PC-9 (cell line): ENCODE results near the gene ABRACL. TPM values are rescaled to one million over a fixed set of nuclear protein-coding genes. Genes with fewer than 3 reads are reported as not detected.

Source experiments
- BruUV-seq: library from RNA; stranded (reverse); fragments of 400-500 nt; replicated peaks from 2 replicates; lab custom pipeline; 2021; lab: Mats Ljungman, UMichigan
- CTCF ChIA-PET: fragments of 300-600 bp; sonication (Branson Sonifier 250); formaldehyde crosslinking; loops from one replicate; lab custom pipeline; 2022; ENCODE audit warnings: antibody characterized with exemption; lab: Charles Lee
- POLR2A ChIA-PET: fragments of 300-600 bp; sonication (Branson Sonifier 250); formaldehyde crosslinking; loops from one replicate; lab custom pipeline; 2022; ENCODE audit warnings: antibody characterized with exemption; ENCODE audit not compliant: unreplicated experiment; lab: Charles Lee
- DNase-seq, 2 experiments: peaks; one replicate each; pipeline versions ENCODE4 v3.0.0 to v3.0.0-alpha.2; 2015 to 2022; ENCODE audit warnings: mixed read lengths in 1 of 2
- H2AFZ ChIP-seq: fragments of 200-600 bp; sonication (generic); 2 replicates; pipeline ENCODE4 v1.8.1; 2017; ENCODE audit warnings: antibody characterized with exemption
- H3F3A ChIP-seq: fragments of 200-600 bp; sonication (generic); 2 replicates; pipeline ENCODE4 v1.8.1; 2017; ENCODE audit warnings: antibody characterized with exemption, mild to moderate bottlenecking, low read depth; ENCODE audit not compliant: insufficient read depth
- H3K27ac ChIP-seq: fragments of 200-600 bp; sonication (generic); 2 replicates; pipeline ENCODE4 v1.6.1; 2016; ENCODE audit warnings: mixed run types
- H3K27me3 ChIP-seq: fragments of 200-600 bp; sonication (generic); 2 replicates; pipeline ENCODE4 v1.6.1; 2016; ENCODE audit warnings: low read depth, mixed run types; ENCODE audit not compliant: insufficient read depth
- H3K36me3 ChIP-seq: fragments of 200-600 bp; sonication (generic); 2 replicates; pipeline ENCODE4 v1.6.1; 2016; ENCODE audit warnings: low read depth, mixed run types
- H3K4me1 ChIP-seq: fragments of 200-600 bp; sonication (generic); replicated peaks from 2 replicates; pipeline ENCODE4 v1.6.1; 2016; ENCODE audit warnings: mixed run types; ENCODE audit not compliant: insufficient read depth
- H3K4me2 ChIP-seq: fragments of 200-600 bp; sonication (generic); 2 replicates; pipeline ENCODE4 v1.6.1; 2017; ENCODE audit warnings: mixed run types
- H3K4me3 ChIP-seq: fragments of 200-600 bp; sonication (generic); 2 replicates; pipeline ENCODE4 v1.6.1; 2016; ENCODE audit warnings: mixed run types
- H3K79me2 ChIP-seq: fragments of 200-600 bp; sonication (generic); 2 replicates; pipeline ENCODE4 v1.6.1; 2017; ENCODE audit warnings: low read depth, mixed run types
- H3K9me2 ChIP-seq: fragments of 200-600 bp; sonication (generic); 2 replicates; pipeline ENCODE4 v1.8.1; 2017; ENCODE audit warnings: mild to moderate bottlenecking; ENCODE audit not compliant: insufficient read depth
- H3K9me3 ChIP-seq: fragments of 200-600 bp; sonication (generic); 2 replicates; pipeline ENCODE4 v1.8.1; 2016; ENCODE audit warnings: low read depth; ENCODE audit not compliant: insufficient read depth
- H4K20me1 ChIP-seq: fragments of 200-600 bp; sonication (generic); 2 replicates; pipeline ENCODE4 v1.8.1; 2017; ENCODE audit not compliant: insufficient read depth
- CTCF ChIP-seq: fragments of 200-600 bp; sonication (generic); conservative IDR thresholded peaks from 2 replicates; pipeline ENCODE4 v1.6.1; 2017; ENCODE audit warnings: mixed run types, antibody characterized with exemption, mild to moderate bottlenecking, moderate library complexity
- EZH2 ChIP-seq: fragments of 200-600 bp; sonication (generic); IDR thresholded peaks from 2 replicates; pipeline ENCODE4 v1.8.0; 2017; ENCODE audit warnings: antibody characterized with exemption, low read depth
- intact Hi-C: fragments of 100-400 bp; cut with micrococcal nuclease; formaldehyde crosslinking; loops from one replicate; pipeline ENCODE4 v1.10.0; 2022; ENCODE audit not compliant: unreplicated experiment
- total RNA-seq: library from RNA; stranded (reverse); gene quantifications from 2 replicates; pipeline ENCODE4 v1.2.3, GENCODE V29; 2021

Gene ABRACL
- total RNA-seq, 1 experiment from 2014 or later, result 33.7 TPM

DNA sequence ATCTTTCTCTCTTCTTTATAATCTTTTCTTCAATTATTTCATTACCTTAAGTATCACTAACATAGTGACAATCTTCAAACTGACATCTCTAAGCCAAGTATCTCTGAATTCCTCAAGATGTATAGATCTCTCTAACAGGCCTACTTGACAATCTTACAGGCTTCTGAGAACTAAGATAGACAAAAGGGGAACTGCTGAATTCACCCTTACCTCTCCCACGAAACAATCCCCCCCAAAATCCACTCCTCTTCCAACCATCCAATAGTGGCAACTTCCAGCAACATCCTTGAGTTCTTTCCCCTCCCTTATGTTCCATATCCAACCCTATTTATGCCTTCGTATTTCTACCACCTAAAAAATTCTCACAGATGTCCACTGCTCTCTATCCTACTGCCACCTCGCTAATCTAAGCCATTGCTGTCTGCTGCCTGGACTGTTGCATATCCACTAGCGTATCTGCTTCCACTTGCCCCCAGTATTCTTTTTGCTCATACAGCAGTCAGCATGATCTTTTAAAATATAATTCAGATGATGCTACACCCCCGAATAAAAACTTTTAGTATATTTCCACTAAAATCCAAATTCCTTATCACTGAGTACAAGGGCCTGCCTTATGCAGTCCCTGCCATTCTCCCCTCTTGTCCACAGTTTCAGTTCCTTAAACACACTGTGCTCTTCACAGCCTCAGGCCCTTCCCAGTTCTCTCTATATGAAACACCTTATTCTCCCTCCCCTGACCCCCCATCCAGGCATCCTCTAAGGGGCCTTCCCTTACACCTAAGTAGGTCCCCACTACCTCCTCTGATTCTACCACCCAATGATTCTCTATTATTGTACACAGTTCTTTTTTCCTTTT, 48.5 kb upstream of the ABRACL start:
- Histone ChIP-seq H3K79me2 (peaks cover 99% of the 10 kb centered on the region), H3K4me1 (peaks cover 16% of the 10 kb centered on the region), H3K4me2 (no peak overlapping the region), H3K36me3 (no peaks in the 10 kb centered on the region), H2AFZ (no peak overlapping the region), H4K20me1 (peaks cover 35% of the 10 kb centered on the region; the same call in 1 of the 2 replicates), H3F3A (peaks cover 5% of the 10 kb centered on the region; the same call in 1 of the 2 replicates), H3K4me3 (no peak overlapping the region), H3K27me3 (no peaks in the 10 kb centered on the region), H3K9me2 (no peaks in the 10 kb centered on the region), H3K9me3 (no peaks in the 10 kb centered on the region), H3K27ac (no peak overlapping the region)
- no peak for DNase-seq
- no peak for TF ChIP-seq CTCF
- no peak for TF ChIP-seq EZH2
- ChIA-PET POLR2A (no interaction called here), CTCF (no interaction called here)
- intact Hi-C loops, result no loop called here
- no TSS peak for BruUV-seq

DNA sequence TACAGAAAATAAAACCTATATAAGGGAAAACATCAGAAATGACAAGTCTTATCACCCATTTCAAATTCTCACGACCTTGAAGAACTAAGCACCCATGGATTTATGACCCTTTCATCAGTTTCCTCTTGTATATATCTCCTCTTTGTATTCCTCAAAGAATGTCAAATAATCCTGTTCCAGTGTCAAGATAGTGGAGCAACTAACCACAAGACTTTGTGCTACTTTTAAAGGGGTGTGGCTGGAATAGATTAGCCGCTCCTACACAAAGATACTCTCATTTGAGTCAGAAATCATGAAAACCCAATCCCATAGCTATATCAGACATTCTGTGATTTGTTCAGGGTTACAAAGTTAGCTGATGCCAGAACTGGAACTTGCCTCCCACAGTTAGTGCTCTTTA, 47.1 kb upstream of the ABRACL start:
- peaks cover 44% of the 10 kb centered on the region; the same call in 1 of the 2 replicates for H4K20me1 ChIP-seq
- no peak overlapping the region for H3K4me2 ChIP-seq
- H3K4me1 ChIP-seq, result peaks cover 30% of the 10 kb centered on the region
- no peaks in the 10 kb centered on the region for H3K9me3 ChIP-seq
- H3K36me3 ChIP-seq, result no peaks in the 10 kb centered on the region
- intact Hi-C loops, result no loop called here
- H3K27me3 ChIP-seq, result no peaks in the 10 kb centered on the region
- no peak overlapping the region for H3K27ac ChIP-seq
- no peak overlapping the region for H2AFZ ChIP-seq
- no peak for DNase-seq
- peaks cover 8% of the 10 kb centered on the region; the same call in 1 of the 2 replicates for H3F3A ChIP-seq
- TF ChIP-seq CTCF, result no peak
- TF ChIP-seq EZH2, result no peak
- ChIA-PET CTCF (no interaction called here), POLR2A (no interaction called here)
- H3K79me2 ChIP-seq, result peaks cover 99% of the 10 kb centered on the region
- no TSS peak for BruUV-seq
- H3K9me2 ChIP-seq, result no peaks in the 10 kb centered on the region
- no peak overlapping the region for H3K4me3 ChIP-seq

- H3K4me3 ChIP-seq, result peak overlapping the region; percentile 77
- H4K20me1 ChIP-seq, result peaks cover 37% of the 10 kb centered on the region; the same call in 1 of the 2 replicates
- H3K4me2 ChIP-seq, result peak overlapping the region; percentile 87
- H3K36me3 ChIP-seq, result no peaks in the 10 kb centered on the region
- H2AFZ ChIP-seq, result peak overlapping the region; percentile 90
- peaks cover 38% of the 10 kb centered on the region for H3K4me1 ChIP-seq
- ChIA-PET POLR2A (no interaction called here), CTCF (no interaction called here)
- TF ChIP-seq EZH2 (no peak), CTCF (no peak)
- peaks cover 61% of the 10 kb centered on the region for H3K79me2 ChIP-seq
- H3K27ac ChIP-seq, result peak overlapping the region; percentile 24; the same call in 1 of the 2 replicates
- H3K27me3 ChIP-seq, result no peaks in the 10 kb centered on the region
- peak in 1 of 2 experiments; percentile 59 for DNase-seq
- H3F3A ChIP-seq, result peaks cover 8% of the 10 kb centered on the region; the same call in 1 of the 2 replicates
- no peaks in the 10 kb centered on the region for H3K9me3 ChIP-seq
- no TSS peak for BruUV-seq
- intact Hi-C loops, result no loop called here
- no peaks in the 10 kb centered on the region for H3K9me2 ChIP-seq
Measured at GRCh38 chr6:138986578-138986977, 42.0 kb upstream of the ABRACL start.
